OCI-LY7 (cell line): Measurements from ENCODE around the gene REX1BD. TPM values are rescaled to one million over a fixed set of nuclear protein-coding genes. Genes with fewer than 3 reads are reported as not detected.

Source experiments
- BruUV-seq: library from RNA; stranded (reverse); fragments of 400-500 nt; replicated peaks from 2 replicates; lab custom pipeline; 2021; lab: Mats Ljungman, UMichigan
- CTCF ChIA-PET: fragments of 300-600 bp; sonication (Branson Sonifier 250); formaldehyde crosslinking; loops from one replicate; lab custom pipeline; 2022; ENCODE audit warnings: antibody characterized with exemption; ENCODE audit not compliant: unreplicated experiment; lab: Charles Lee
- POLR2A ChIA-PET: fragments of 300-600 bp; sonication (Branson Sonifier 250); formaldehyde crosslinking; loops from one replicate; lab custom pipeline; 2022; ENCODE audit warnings: antibody characterized with exemption; lab: Charles Lee
- DNase-seq: peaks from one replicate; pipeline ENCODE4 v3.0.0-alpha.2; 2015; ENCODE audit warnings: low spot score
- H2AFZ ChIP-seq: fragments of 200-600 bp; sonication (generic), shearing (Covaris generic); 2 replicates; pipeline ENCODE4 v1.6.1; 2014; ENCODE audit warnings: mild to moderate bottlenecking, antibody characterized with exemption, low read length, moderate library complexity
- H3K27ac ChIP-seq: fragments of 200-600 bp; sonication (generic); 2 replicates; pipeline ENCODE4 v1.5.1; 2014; ENCODE audit warnings: mixed run types, low read depth, mild to moderate bottlenecking, moderate library complexity, low read length, inconsistent platforms; ENCODE audit not compliant: poor library complexity, severe bottlenecking
- H3K36me3 ChIP-seq: fragments of 200-600 bp; sonication (generic); 2 replicates; pipeline ENCODE4 v1.6.1; 2014; ENCODE audit warnings: mild to moderate bottlenecking, antibody characterized with exemption, low read length, moderate library complexity, mixed read lengths; ENCODE audit not compliant: insufficient read depth
- H3K4me1 ChIP-seq: fragments of 200-600 bp; sonication (generic); 2 replicates; pipeline ENCODE4 v1.5.1; 2014; ENCODE audit warnings: mild to moderate bottlenecking, low read length; ENCODE audit not compliant: insufficient read depth, poor library complexity, severe bottlenecking
- H3K4me2 ChIP-seq: fragments of 200-600 bp; sonication (generic); 2 replicates; pipeline ENCODE4 v1.6.1; 2014; ENCODE audit warnings: mild to moderate bottlenecking, low read length
- H3K4me3 ChIP-seq: fragments of 200-600 bp; sonication (generic); 2 replicates; pipeline ENCODE4 v1.5.1; 2014; ENCODE audit warnings: mild to moderate bottlenecking, low read depth, low read length; ENCODE audit not compliant: poor library complexity, severe bottlenecking
- H3K79me2 ChIP-seq: fragments of 200-600 bp; sonication (generic); 2 replicates; pipeline ENCODE4 v1.6.1; 2016; ENCODE audit warnings: low read depth, mild to moderate bottlenecking, low read length, moderate library complexity, mixed read lengths; ENCODE audit not compliant: insufficient read depth
- H3K9me2 ChIP-seq: fragments of 200-600 bp; sonication (generic); 2 replicates; pipeline ENCODE4 v1.6.1; 2016; ENCODE audit warnings: mild to moderate bottlenecking, low read length, mixed read lengths; ENCODE audit not compliant: insufficient read depth
- H3K9me3 ChIP-seq: fragments of 200-600 bp; sonication (generic); 2 replicates; pipeline ENCODE4 v1.6.1; 2014; ENCODE audit warnings: mild to moderate bottlenecking, mixed run types, low read length, mixed read lengths
- H4K20me1 ChIP-seq: fragments of 200-600 bp; sonication (generic); 2 replicates; pipeline ENCODE4 v1.6.1; 2014; ENCODE audit warnings: mild to moderate bottlenecking, antibody characterized with exemption, low read length, moderate library complexity, mixed read lengths; ENCODE audit not compliant: insufficient read depth
- EZH2phosphoT487 ChIP-seq: fragments of 200-600 bp; sonication (generic); IDR thresholded peaks from 2 replicates; pipeline ENCODE4 v1.6.1; 2018; ENCODE audit warnings: low read depth, borderline replicate concordance, mild to moderate bottlenecking, mixed run types, antibody characterized with exemption, low read length, moderate library complexity, mixed read lengths
- intact Hi-C: fragments of 100-400 bp; cut with micrococcal nuclease; formaldehyde crosslinking; loops from one replicate; pipeline ENCODE4 v1.10.0; 2022; ENCODE audit not compliant: unreplicated experiment
- total RNA-seq, 2 experiments: library from RNA; depleted of rRNA in 1 of 2; stranded (reverse); fragments of >200 nt in 1 of 2; shearing (Covaris generic) in 1 of 2; gene quantifications; 2 replicates each; pipeline ENCODE4 v1.2.3, GENCODE V29; 2014 to 2022
- TF ChIP-seq, protein P1 (sequence below): fragments of 200-600 bp; sonication (generic); conservative IDR thresholded peaks from 2 replicates; pipeline ENCODE4 v1.5.1; 2014; ENCODE audit warnings: mild to moderate bottlenecking, antibody characterized with exemption, low read length, moderate library complexity, mixed read lengths

The REX1BD gene
- total RNA-seq, 2 experiments from 2014 or later: 88.8 to 126 TPM

DNA sequence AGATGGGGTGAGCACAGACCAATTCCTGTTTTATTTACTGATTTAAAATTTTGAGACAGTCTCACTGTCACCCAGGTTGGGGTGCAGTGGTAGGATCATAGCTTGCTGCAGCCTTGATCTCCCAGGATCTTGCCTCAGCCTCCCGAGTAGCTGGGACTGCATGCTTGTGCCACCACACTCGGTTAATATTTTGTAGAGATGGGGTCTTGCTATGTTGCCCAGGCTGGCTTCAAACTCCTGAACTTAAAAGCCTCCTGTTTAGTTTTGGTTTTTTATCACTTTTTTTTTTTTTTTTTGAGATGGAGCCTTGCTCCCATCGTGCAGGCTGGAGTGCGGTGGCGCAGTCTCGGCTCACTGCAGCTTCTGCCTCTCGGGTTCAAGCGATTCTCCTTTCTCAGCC is 12.2 kb upstream of the REX1BD start:
- H3K4me2 ChIP-seq: no peak overlapping the region
- H3K27ac ChIP-seq: no peak overlapping the region
- intact Hi-C loops: no loop called here
- ChIA-PET CTCF (no interaction called here), POLR2A (no interaction called here)
- no peak for TF ChIP-seq EZH2phosphoT487
- TF ChIP-seq, protein P1, sequence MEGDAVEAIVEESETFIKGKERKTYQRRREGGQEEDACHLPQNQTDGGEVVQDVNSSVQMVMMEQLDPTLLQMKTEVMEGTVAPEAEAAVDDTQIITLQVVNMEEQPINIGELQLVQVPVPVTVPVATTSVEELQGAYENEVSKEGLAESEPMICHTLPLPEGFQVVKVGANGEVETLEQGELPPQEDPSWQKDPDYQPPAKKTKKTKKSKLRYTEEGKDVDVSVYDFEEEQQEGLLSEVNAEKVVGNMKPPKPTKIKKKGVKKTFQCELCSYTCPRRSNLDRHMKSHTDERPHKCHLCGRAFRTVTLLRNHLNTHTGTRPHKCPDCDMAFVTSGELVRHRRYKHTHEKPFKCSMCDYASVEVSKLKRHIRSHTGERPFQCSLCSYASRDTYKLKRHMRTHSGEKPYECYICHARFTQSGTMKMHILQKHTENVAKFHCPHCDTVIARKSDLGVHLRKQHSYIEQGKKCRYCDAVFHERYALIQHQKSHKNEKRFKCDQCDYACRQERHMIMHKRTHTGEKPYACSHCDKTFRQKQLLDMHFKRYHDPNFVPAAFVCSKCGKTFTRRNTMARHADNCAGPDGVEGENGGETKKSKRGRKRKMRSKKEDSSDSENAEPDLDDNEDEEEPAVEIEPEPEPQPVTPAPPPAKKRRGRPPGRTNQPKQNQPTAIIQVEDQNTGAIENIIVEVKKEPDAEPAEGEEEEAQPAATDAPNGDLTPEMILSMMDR: no peak
- peaks cover 11% of the 10 kb centered on the region for H3K4me1 ChIP-seq
- no peak overlapping the region for H3K4me3 ChIP-seq
- peaks cover 63% of the 10 kb centered on the region for H3K36me3 ChIP-seq
- H2AFZ ChIP-seq: no peak overlapping the region
- H3K9me2 ChIP-seq: no peaks in the 10 kb centered on the region
- peaks cover 9% of the 10 kb centered on the region; the same call in 1 of the 2 replicates for H4K20me1 ChIP-seq
- DNase-seq: no peak
- H3K9me3 ChIP-seq: no peaks in the 10 kb centered on the region
- BruUV-seq: no TSS peak
- peaks cover 23% of the 10 kb centered on the region for H3K79me2 ChIP-seq

DNA sequence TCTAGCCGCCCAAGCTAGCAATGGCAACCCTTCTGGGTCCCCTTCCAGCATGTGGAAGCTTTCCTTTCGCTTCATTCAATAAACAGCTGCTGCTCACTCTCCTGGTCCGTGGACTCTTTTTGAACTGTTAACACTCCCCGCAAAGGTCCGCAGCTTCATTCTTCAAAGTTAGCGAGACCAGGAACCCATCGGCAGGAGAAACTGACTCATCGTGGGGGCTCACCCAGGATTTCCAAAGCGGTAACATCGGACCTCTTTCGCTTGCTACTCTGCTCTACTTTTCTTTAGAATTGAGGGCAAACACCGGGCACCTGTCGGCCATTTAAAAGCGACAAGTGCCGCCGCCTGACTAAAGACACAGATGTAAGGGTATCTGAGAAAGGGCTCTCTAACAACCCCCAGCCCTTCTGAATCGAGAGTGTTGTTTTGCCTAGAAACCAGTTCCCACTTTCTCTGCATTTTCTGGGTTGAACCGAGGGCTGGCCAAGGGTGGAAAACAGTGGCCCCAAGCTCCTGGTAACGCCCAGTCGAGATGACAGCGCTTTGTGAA is 11.2 kb upstream of the REX1BD start:
- Histone ChIP-seq H3K9me2 (no peaks in the 10 kb centered on the region), H3K4me3 (no peak overlapping the region), H3K36me3 (peaks cover 62% of the 10 kb centered on the region), H3K4me2 (no peak overlapping the region), H3K79me2 (peaks cover 16% of the 10 kb centered on the region), H2AFZ (no peak overlapping the region), H3K9me3 (no peaks in the 10 kb centered on the region), H3K27ac (no peak overlapping the region), H3K4me1 (peaks cover 11% of the 10 kb centered on the region), H4K20me1 (peaks cover 6% of the 10 kb centered on the region; the same call in 1 of the 2 replicates)
- TF ChIP-seq EZH2phosphoT487: no peak
- TF ChIP-seq, protein P1: no peak
- DNase-seq: no peak
- intact Hi-C loops: no loop called here
- no TSS peak for BruUV-seq
- POLR2A ChIA-PET: no interaction called here
- CTCF ChIA-PET: no interaction called here

- no peak for DNase-seq
- no peak overlapping the region for H3K4me2 ChIP-seq
- peaks cover 2% of the 10 kb centered on the region for H3K4me1 ChIP-seq
- intact Hi-C loops: no loop called here
- H2AFZ ChIP-seq: no peak overlapping the region
- TF ChIP-seq, protein P1: no peak
- no peak for TF ChIP-seq EZH2phosphoT487
- H3K9me2 ChIP-seq: no peaks in the 10 kb centered on the region
- H3K9me3 ChIP-seq: no peaks in the 10 kb centered on the region
- H4K20me1 ChIP-seq: no peaks in the 10 kb centered on the region
- BruUV-seq: no TSS peak
- peaks cover 33% of the 10 kb centered on the region for H3K36me3 ChIP-seq
- H3K27ac ChIP-seq: no peak overlapping the region
- CTCF ChIA-PET: interaction anchor here (0.8 kb wide), 1 partner anchor 8 kb away, joined by 3 read pairs; no protein-coding TSS in a partner anchor
- POLR2A ChIA-PET: no interaction called here
- H3K79me2 ChIP-seq: no peaks in the 10 kb centered on the region
- H3K4me3 ChIP-seq: no peak overlapping the region
Measured at GRCh38 chr19:18580311-18580710, 8.3 kb upstream of the REX1BD start.
